Subcutaneous preadipocyte (primary cell): Measurements from ENCODE around the gene LNPEP. TPM values are rescaled to one million over a fixed set of nuclear protein-coding genes. Genes with fewer than 3 reads are reported as not detected.

ENCODE experiments used
- small RNA-seq: library from RNA; depleted of rRNA; stranded (forward); fragments of <200 nt; gene quantifications from one replicate; pipeline ENCODE3, GENCODE V24; 2012
- total RNA-seq: library from RNA; depleted of rRNA; stranded (reverse); fragments of >200 nt; gene quantifications from 2 replicates; pipeline ENCODE4 v1.2.3, GENCODE V29; 2012

Gene LNPEP
- total RNA-seq, result 34.9 and 42.8 TPM in 2 replicates

GRCh38 chr5:96935559-96936430, at the start of gene LNPEP:
TSS of gene LNPEP (plus strand) at chr5:96936080. CDS start at chr5:96936156, 76 bp downstream.

Small RNA genes lying within 50 kb of the gene (small RNA-seq; reads per million reads assigned to genes)
- gene RF00019, result not detected

Other genes starting within 250 kb of the LNPEP start
- 25.7 and 43.2 TPM in 2 replicates for gene ERAP1, start 128.1 kb upstream of the LNPEP start, total RNA-seq
- gene ERAP2, start 59.6 kb upstream of the LNPEP start, total RNA-seq, result 41.6 and 44.8 TPM in 2 replicates
- not detected in 2 replicates for gene LIX1, start 206.5 kb downstream of the LNPEP start, total RNA-seq
- 20.6 and 29.5 TPM in 2 replicates for gene RIOK2, start 247.2 kb downstream of the LNPEP start, total RNA-seq